Stimulated activated naive CD4-positive, alpha-beta T cell treated with Interleukin-2 at 50 U/mL for 16 hours (primary cell): ENCODE data around the gene LUC7L3.
"Not testable (repeated sequence)": the region's sequence is repeated elsewhere in the genome, so short reads cannot be mapped to it uniquely, and the experiment has no call there.

Source experiments
- DNase-seq: peaks from one replicate; lab custom pipeline; 2025; lab: John Stamatoyannopoulos, UW

The LUC7L3 gene, protein sequence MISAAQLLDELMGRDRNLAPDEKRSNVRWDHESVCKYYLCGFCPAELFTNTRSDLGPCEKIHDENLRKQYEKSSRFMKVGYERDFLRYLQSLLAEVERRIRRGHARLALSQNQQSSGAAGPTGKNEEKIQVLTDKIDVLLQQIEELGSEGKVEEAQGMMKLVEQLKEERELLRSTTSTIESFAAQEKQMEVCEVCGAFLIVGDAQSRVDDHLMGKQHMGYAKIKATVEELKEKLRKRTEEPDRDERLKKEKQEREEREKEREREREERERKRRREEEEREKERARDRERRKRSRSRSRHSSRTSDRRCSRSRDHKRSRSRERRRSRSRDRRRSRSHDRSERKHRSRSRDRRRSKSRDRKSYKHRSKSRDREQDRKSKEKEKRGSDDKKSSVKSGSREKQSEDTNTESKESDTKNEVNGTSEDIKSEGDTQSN

DNA sequence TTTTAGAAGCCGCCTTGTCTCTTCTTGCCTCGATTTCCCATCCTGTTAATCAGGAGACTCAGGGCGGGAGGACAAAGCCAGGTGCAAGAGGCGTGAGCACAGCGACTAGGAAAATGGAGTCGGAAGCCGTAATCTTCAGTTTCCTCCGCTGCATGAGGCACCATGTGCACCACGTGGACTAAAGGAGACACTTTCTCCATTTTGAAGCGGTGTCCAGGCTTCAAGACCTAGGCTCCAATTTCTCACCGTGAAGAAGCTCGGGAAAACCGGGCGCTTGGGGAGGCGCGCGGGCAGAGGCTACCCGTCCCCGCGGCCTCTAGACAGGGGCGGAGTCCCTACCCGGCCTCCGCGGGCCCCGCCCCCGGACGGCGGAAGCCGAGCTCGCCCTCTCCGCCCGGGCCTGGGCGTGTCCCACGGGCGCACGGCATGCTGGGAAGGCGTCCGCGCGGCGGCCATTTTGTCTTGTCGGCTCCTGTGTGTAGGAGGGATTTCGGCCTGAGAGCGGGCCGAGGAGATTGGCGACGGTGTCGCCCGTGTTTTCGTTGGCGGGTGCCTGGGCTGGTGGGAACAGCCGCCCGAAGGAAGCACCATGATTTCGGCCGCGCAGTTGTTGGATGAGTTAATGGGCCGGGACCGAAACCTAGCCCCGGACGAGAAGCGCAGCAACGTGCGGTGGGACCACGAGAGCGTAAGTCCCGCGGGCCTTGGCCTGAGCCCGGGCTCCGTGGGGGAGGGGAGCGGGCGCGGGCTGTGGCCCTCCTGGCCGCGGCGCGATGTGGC lies at the start of gene LUC7L3:
TSS of gene LUC7L3 (plus strand) at position 460 of the 780 bp plus-strand sequence. CDS start at position 590, 130 bp downstream.
- DNase-seq, result peak; percentile 88

GRCh38 chr17:50672071-50672470 lies 47.3 kb upstream of the LUC7L3 start:
- no peak for DNase-seq

DNA sequence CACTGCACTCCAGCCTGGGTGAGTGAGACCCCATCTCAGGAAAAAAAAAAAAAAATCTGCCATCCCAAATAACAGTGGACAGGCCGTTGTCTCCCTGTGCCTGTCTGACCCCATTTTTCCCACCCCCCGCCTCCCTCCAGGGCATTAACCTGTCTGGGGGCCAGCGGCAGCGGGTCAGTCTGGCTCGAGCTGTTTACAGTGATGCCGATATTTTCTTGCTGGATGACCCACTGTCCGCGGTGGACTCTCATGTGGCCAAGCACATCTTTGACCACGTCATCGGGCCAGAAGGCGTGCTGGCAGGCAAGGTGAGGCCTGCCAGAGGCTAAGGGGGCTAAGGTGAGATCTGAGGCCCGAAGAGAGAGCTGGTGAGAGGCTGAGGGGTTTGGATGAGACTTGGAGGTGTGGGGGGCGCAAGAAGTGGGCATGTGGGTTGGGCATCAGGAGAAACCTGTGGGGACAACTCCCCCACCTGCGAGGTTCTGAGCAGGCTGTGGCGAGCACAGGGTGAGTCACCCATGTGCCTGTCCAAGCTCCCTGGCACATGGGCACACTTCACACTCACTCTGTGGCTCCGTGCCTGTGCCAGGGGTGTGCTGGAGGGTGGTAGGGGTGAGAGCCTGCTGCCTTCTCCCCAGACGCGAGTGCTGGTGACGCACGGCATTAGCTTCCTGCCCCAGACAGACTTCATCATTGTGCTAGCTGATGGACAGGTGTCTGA lies 46.4 kb upstream of the LUC7L3 start:
- no peak for DNase-seq

DNA sequence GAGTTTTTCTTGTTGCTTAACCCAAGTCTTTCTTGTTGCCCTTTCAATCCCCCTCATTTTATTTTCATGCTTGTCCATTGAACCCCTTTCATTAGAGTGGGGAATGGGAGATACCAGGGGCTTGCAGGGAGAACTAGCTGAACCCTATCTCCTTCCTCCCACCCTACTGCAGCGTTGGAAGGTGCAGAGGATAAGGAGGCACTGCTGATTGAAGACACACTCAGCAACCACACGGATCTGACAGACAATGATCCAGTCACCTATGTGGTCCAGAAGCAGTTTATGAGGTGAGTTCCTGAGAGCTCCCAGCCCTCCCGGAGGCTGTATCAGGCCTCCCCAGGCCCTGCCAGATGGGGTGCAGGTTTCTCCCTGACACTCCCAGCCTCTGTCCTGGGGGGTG lies 44.2 kb upstream of the LUC7L3 start:
- no peak for DNase-seq

DNA sequence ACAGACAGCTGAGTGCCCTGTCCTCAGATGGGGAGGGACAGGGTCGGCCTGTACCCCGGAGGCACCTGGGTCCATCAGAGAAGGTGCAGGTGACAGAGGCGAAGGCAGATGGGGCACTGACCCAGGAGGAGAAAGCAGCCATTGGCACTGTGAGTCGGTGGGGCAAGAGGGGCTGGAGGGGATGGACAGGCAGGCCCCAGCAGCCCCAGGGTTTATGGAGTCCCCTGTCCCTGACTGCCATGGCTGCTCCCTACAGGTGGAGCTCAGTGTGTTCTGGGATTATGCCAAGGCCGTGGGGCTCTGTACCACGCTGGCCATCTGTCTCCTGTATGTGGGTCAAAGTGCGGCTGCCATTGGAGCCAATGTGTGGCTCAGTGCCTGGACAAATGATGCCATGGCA lies 43.8 kb upstream of the LUC7L3 start:
- DNase-seq, result no peak

DNA sequence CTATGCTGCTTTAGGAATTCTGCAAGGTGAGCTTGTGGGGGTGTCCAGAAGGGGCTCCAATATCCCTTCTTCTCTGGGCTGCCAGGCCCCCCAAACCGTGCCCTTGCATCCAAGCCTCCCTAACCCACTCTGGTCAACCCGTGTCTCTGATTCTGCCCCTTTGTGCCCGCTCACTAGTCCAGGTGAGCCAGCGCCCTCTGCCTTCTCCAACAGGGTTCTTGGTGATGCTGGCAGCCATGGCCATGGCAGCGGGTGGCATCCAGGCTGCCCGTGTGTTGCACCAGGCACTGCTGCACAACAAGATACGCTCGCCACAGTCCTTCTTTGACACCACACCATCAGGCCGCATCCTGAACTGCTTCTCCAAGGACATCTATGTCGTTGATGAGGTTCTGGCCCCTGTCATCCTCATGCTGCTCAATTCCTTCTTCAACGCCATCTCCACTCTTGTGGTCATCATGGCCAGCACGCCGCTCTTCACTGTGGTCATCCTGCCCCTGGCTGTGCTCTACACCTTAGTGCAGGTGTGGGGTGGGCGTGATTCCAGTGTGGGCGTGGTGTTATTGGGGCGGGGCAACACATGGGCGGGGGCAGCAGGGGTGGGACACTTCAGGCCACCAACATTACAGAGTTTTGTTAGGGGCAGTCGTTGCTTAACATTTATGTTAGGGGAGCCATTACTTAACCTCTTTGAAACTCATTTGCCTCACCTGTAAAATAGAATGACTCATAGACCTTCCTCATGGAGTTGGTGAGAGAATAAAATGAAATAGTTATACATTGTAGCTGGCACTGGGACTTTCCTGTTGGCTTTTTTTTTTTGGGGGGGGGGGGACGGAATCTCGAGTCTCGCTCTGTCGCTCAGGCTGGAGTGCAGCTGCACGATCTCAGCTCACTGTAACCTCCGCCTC lies 43.1 kb upstream of the LUC7L3 start:
- DNase-seq, result no peak

GRCh38 chr17:50677851-50678375 lies 41.5 kb upstream of the LUC7L3 start:
- no peak for DNase-seq

DNA sequence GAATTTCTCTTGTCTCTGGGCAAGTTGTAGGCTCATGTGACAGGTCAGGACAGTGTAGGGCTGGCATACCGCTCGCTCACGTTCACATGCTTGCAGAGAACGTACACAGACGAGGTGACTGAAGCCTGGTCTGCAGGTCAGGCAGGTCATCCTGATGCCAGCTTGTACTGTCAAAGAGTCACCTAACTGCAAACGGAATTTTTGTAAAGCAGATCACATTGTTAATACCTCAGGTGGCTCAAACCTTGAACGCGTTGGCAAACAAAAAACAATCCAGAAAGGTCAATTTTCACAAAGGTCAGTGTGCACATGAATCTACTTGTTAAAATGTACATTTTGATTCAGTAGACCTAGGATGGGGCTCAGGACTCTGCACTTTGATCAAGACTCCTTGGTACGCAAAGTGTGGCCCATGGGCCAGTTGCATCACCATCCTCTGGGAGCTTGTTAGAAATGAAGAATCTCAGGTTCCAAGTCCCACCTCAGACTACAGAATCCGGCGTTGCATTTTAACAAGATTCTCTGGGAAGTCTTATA lies 40.3 kb upstream of the LUC7L3 start:
- no peak for DNase-seq

DNA sequence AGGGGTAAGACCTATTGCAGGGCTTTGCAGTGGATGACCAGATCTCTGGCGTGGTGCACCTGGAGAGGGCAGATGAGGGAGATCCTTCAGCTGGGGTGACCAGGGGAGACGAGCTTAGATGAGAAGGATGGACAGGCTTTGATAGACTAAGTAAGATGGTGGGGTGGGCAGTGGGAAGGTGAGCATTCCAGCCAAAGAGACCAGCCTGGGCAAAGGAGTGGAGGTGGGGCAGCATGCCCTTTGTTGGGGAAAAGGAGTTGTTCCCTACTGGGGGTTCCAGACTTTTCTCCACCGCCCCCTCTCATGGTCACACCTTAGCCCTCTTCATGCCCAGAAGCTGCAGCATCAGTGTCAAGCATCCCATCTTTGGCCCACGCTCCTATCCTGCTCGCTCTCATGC lies 39.3 kb upstream of the LUC7L3 start:
- no peak for DNase-seq

- DNase-seq, result not testable (repeated sequence)
Measured at GRCh38 chr17:50680543-50681262, 38.7 kb upstream of the LUC7L3 start.

DNA sequence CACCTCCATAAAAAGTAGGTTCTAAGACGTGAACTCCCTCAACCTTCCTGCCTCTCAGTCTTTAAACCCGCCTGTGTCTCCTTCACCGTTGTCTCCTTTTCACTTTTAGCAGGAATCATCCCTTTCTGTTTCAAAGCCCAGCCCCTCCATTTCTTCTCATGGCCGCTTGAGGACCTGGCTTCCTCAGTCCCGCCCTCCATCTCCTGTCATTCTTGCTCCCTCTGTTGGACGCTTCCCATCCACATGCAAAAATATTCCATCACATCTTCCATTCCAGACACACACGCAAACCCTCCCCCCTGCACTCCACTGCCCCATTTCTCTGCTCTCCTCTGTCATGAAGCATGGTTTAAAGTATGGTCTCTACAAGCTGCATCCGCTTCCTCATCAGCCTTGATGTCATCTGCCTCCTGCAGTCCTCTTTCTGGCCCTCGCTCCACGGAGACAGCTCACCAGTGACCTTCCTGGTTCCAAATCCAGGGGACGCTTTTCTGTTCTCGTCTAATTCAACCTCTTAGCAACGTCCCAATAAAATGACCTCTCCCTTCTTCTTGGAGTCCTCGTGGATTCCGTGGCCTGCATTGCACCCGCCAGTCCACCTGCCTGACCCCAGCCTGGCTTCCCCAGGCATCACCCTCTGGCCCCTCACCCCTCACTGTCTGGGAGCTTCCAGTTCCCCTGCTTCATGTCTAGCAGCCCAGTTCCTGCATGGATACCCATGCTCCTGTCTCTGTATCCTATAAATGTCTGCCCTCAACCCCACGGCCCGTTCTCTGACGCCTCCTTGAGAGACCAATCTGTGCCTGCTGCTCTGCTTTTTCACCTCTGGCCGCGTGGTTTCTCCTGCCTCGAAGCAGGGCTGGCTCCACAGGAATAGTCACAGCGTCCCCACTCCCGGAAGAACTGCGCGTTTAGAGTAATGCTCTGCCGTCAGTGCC lies 37.9 kb upstream of the LUC7L3 start:
- DNase-seq, result no peak

- DNase-seq, result no peak
Measured at GRCh38 chr17:50682441-50682840, 37.0 kb upstream of the LUC7L3 start.

DNA sequence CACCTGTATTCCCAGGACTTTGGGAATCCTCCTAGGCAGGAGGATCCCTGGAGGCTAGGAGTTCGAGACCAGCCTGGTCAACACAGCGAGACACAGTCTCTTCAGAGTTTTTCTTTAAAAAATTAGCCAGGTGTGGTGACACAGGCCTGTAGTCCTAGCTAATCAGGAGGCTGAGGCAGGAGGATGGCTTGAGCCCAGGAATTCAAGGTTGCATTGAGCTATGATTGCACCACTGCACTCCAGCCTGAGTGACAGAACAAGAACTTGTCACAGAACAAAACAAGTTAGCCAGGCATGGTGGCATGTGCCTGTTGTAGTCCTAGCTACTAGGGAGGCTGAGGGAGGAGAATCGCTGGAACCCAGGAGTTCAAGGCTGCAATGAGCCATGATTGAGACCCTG lies 36.5 kb upstream of the LUC7L3 start:
- no peak for DNase-seq

DNA sequence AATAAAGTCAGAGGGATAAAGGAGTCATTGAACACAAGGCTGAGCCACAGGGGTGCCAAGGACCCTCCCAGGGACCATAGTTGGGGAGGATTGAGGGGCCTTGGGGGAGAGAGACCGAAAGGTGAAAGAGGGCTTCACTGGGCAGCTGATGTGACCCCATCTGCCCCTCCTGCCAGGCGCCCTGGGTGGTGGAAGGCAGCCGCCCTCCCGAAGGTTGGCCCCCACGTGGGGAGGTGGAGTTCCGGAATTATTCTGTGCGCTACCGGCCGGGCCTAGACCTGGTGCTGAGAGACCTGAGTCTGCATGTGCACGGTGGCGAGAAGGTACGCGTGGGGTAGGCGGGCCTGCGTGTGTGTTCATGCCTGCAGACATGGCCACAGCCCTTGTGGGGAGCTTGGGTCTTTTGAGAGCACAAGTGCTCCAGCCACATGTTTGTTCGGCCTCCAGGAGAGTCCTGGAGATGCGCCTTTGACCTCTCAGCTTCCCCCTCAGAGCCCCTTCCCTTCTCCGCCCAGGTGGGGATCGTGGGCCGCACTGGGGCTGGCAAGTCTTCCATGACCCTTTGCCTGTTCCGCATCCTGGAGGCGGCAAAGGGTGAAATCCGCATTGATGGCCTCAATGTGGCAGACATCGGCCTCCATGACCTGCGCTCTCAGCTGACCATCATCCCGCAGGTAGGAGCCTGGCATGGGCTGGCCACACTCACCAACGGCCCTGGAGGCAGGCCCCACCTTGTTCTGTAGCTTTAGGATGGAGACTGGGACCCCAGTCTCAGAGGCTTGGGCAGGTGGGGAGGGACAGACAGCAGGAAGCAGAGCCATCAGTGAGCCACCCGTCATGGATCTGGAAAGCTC lies 35.7 kb upstream of the LUC7L3 start:
- no peak for DNase-seq

DNA sequence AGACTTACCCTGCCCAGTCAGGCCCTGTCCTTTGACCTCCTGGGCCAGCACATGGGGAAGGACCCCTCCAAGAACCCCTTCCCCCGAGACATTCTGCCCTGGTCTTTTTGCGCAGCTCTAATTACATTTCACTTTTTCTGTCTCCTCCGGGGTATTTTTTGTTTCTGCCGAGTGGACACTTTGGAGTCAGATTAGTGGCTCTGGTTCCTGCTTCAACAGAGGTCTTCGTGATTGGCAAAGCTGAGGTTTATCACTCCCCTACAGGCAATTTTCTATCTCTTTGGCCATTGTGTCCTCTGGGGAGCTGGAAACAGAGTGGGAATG lies 35.2 kb upstream of the LUC7L3 start:
- DNase-seq, result no peak

DNA sequence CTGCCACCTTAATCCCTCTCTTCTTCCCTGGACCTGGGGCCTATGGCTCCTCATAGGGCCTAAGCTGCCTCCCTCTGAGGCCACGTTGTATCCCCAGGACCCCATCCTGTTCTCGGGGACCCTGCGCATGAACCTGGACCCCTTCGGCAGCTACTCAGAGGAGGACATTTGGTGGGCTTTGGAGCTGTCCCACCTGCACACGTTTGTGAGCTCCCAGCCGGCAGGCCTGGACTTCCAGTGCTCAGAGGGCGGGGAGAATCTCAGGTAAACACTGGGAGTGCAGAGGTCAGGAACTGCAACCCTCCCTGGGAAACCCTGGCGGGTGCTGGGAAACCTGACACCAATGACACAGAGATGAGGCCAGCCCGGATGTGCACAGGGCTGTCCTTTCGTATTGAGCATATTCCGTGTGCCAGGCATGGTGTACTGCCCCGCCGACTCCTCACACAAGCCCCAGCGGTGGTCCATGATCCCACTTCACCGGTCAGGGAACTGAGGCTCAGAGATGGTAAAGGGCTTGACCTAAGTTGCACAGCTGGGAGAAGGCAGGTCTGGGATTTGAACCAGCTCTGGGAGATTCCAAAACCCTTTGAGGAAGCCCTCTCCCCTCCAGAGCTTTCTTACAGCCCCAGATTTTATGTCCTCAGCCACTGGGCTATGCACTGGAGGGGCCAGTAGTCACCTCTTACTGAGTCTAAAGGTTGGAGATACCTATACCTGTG lies 34.6 kb upstream of the LUC7L3 start:
- DNase-seq, result no peak

- DNase-seq, result no peak
Measured at GRCh38 chr17:50685334-50685665, 34.1 kb upstream of the LUC7L3 start.
